ENCODE data around the gene SLC8A2. TPM values are rescaled to one million over a fixed set of nuclear protein-coding genes. Genes with fewer than 3 reads are reported as not detected.

Gene SLC8A2
- total and polyA plus RNA-seq, 2 experiments from 2014 or later: 0.86 to 10.0 TPM

DNA sequence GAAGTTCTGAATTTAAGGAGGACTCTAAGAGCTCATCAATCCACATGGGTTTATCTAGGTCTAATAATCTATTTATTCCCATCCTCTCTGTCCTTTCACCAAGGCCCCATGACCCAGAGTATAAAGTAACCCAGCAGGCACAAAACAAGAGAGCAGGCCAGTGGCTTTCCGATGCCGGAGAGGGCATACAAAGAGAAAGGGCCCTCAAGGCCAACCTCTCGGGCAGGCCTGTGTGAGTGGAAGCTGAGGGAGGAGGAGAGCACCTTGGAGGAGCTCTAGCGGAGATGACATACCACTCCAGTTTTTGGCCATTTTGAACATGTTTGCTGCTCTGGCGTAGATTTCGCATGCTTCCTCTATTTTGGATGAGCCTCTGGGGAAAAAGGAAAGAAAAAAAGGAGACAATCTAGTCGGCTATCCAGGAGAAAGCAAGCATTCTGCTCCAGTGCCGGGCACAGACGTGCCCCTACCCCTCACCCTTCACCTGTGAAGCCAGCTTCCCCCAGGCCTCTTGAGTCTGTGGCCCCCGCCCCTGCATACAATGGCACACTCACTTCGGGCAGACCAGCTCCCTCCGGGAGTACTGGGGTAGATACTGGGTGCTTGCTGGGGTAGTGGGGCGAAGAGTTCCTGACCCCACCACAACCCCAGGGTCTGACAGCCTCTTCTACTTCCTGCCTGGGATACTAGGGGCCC lies 31.6 kb upstream of the SLC8A2 start:
- ATAC-seq (no peak), DNase-seq (ENCODE audit: low spot score) (no peak)
- Histone ChIP-seq H3K9me2 (ENCODE audit: insufficient read depth) (no peaks in the 10 kb centered on the region), H3K4me1 (ENCODE audit: insufficient read depth) (peaks cover 14% of the 10 kb centered on the region), H3K79me2 (replicated peaks; ENCODE audit: insufficient read depth) (peaks cover 26% of the 10 kb centered on the region), H4K20me1 (replicated peaks; ENCODE audit: insufficient read depth) (peaks cover 3% of the 10 kb centered on the region; the same call in 1 of the 2 replicates), H3K27me3 (ENCODE audit: insufficient read depth) (no peaks in the 10 kb centered on the region), H2AFZ (no peak overlapping the region), H3K4me3 (no peak overlapping the region), H3K4me2 (no peak overlapping the region), H3K36me3 (ENCODE audit: insufficient read depth) (no peaks in the 10 kb centered on the region), H3F3A (replicated peaks; ENCODE audit: low read depth) (0 out of 2 replicates have a peak, but pooled peaks cover 3% of the 10 kb centered on the region), H3K27ac (ENCODE audit: low read depth) (no peak overlapping the region; the same call in 1 of the 2 replicates)
- no peak for TF ChIP-seq JUNB (IDR thresholded peaks at IDR 0.05; ENCODE audit: unreplicated experiment)
- no peak for TF ChIP-seq EZH2 (IDR thresholded peaks at IDR 0.05; ENCODE audit: low read depth, unreplicated experiment)
- TF ChIP-seq POLR2AphosphoS5 (IDR thresholded peaks at IDR 0.05; ENCODE audit: low read depth): no peak
- no peak for TF ChIP-seq ZNF114 (CRISPR knock-in tag; IDR thresholded peaks at IDR 0.05)
- no peak for TF ChIP-seq CREB1 (CRISPR knock-in tag; IDR thresholded peaks at IDR 0.05; ENCODE audit: low read depth)
- TF ChIP-seq, protein P1, sequence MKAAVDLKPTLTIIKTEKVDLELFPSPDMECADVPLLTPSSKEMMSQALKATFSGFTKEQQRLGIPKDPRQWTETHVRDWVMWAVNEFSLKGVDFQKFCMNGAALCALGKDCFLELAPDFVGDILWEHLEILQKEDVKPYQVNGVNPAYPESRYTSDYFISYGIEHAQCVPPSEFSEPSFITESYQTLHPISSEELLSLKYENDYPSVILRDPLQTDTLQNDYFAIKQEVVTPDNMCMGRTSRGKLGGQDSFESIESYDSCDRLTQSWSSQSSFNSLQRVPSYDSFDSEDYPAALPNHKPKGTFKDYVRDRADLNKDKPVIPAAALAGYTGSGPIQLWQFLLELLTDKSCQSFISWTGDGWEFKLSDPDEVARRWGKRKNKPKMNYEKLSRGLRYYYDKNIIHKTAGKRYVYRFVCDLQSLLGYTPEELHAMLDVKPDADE (IDR thresholded peaks at IDR 0.05): no peak
- no peak for TF ChIP-seq EZH2phosphoT487 (IDR thresholded peaks at IDR 0.05; ENCODE audit: unreplicated experiment)
- Mint-ChIP-seq H3K27ac (no peak overlapping the region; the same call in 1 of the 2 replicates), H3K36me3 (ENCODE audit: low read depth) (peaks cover 6% of the 10 kb centered on the region; the same call in 2 of the 3 replicates), H3K4me3 (no peak overlapping the region; the same call in 2 of the 3 replicates), H3K9me3 (no peaks in the 10 kb centered on the region; the same call in 2 of the 3 replicates), H3K4me1 (peaks cover 27% of the 10 kb centered on the region), H3K27me3 (ENCODE audit: insufficient read depth, low read depth, poor library complexity) (peaks cover 14% of the 10 kb centered on the region)

DNA sequence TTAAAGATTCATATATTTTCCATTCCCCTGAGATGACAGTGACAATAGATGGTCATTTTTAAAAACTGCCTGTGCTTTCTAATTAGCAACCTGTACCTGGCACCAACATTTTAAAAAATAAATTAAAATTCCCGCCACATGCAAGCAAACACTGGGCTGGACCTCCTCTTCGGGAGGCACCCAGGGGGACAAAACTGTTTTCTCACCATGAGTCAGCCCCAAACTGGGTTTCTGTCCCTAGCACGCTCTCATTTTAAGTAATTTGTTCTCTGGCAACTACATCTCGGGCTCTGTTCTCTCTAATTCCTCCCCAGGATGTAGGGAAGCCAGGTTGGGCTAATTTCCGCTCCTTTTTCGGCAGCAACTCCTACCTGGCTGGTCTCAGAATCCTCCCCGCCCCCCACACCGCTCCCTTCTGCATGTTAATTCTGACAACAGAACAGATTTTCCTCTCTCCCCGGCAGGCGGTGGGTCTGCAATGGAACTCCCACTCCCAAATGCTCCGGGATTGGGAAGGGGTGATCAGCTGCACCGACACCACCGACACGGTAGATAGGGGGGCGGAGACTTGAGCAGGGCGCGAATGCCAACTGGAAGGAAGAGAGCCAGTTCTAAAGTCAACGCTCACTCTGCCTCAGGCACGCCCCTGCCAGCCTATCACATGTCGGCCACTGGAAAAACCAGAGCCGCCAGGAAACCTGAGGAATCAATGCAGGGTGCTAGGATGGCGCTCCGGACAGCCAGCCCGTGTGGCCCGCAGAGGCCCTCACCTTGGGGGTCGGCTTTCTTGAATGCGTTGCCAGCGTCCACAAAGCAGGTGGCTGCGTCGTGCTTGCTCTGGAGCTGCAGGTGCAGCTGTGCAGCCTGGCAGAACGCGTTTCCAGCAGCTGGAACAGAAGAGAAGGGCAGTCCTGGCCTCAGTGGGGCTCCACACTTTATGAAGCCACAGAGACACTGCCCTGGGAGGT lies 28.5 kb upstream of the SLC8A2 start:
- Histone ChIP-seq H2AFZ (no peak overlapping the region), H3K36me3 (ENCODE audit: insufficient read depth) (no peaks in the 10 kb centered on the region), H3K27ac (ENCODE audit: low read depth) (peak overlapping the region; percentile 50), H3F3A (replicated peaks; ENCODE audit: low read depth) (0 out of 2 replicates have a peak, but pooled peaks cover 3% of the 10 kb centered on the region), H3K4me1 (ENCODE audit: insufficient read depth) (peaks cover 14% of the 10 kb centered on the region), H4K20me1 (replicated peaks; ENCODE audit: insufficient read depth) (0 out of 2 replicates have a peak, but pooled peaks cover 2% of the 10 kb centered on the region), H3K4me3 (peak overlapping the region; percentile 39; the same call in 1 of the 2 replicates), H3K27me3 (ENCODE audit: insufficient read depth) (no peaks in the 10 kb centered on the region), H3K9me2 (ENCODE audit: insufficient read depth) (no peaks in the 10 kb centered on the region), H3K79me2 (replicated peaks; ENCODE audit: insufficient read depth) (0 out of 2 replicates have a peak, but pooled peaks cover 8% of the 10 kb centered on the region), H3K4me2 (peak overlapping the region; percentile 46)
- Mint-ChIP-seq H3K9me3 (no peaks in the 10 kb centered on the region), H3K36me3 (ENCODE audit: low read depth) (peaks cover 14% of the 10 kb centered on the region; the same call in 2 of the 3 replicates), H3K27ac (peak overlapping the region; percentile 96), H3K4me1 (peaks cover 27% of the 10 kb centered on the region), H3K27me3 (ENCODE audit: insufficient read depth, low read depth, poor library complexity) (peaks cover 19% of the 10 kb centered on the region), H3K4me3 (peak overlapping the region; percentile 62)
- peak; percentile 62 for ATAC-seq
- peak; percentile 71 for DNase-seq (ENCODE audit: low spot score)
- no peak for TF ChIP-seq EZH2 (IDR thresholded peaks at IDR 0.05; ENCODE audit: low read depth, unreplicated experiment)
- TF ChIP-seq CREB1 (CRISPR knock-in tag; IDR thresholded peaks at IDR 0.05; ENCODE audit: low read depth): 0 out of 2 replicates have a peak, but pooled peaks have one; percentile 8
